ENCODE data around the gene CENPM. TPM values are rescaled to one million over a fixed set of nuclear protein-coding genes. Genes with fewer than 3 reads are reported as not detected.

The CENPM gene
- total and polyA plus RNA-seq, 9 of the 15 experiments (the other 6 are each of a cell fraction or from before 2014, with no cell fraction given), result 11.3 to 67.7 (median 32.3) TPM

DNA sequence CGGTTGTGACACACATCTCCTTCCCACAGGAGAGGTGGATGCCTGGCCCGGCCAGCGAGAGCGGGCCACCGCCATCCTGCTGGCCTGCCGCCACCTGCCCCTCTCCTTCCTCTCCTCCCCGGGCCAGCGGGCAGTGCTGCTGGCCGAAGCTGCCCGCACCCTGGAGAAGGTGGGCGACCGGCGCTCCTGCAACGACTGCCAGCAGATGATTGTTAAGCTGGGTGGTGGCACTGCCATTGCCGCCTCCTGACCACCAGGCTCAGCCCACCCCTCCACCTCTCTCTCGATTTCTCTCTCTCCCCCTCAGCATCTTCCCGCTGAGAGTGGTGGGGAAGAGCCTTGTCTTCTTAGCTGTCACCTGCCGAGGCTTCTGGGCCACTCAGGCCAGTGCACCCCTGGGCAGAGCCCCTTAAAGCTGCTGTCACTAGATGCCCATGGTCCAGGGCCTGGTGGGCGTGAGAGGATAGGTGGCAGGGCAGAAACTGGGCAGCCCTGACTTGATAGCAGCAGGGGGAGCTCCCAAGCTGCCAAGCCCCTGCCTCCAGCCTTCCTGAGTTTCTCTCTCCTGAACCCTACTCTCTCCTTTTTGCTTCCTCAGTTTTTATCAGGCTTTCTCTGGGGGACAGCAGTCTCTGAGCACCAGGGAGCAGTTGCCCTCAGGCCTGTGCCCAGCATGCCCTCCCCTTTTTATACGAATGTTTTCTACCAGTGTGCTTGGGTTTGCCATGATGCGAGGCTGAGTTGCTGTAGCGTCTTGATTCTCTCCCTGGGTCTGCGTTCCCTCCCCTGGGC lies 41.3 kb downstream of the CENPM start (continued):
- TF ChIP-seq, protein P1, sequence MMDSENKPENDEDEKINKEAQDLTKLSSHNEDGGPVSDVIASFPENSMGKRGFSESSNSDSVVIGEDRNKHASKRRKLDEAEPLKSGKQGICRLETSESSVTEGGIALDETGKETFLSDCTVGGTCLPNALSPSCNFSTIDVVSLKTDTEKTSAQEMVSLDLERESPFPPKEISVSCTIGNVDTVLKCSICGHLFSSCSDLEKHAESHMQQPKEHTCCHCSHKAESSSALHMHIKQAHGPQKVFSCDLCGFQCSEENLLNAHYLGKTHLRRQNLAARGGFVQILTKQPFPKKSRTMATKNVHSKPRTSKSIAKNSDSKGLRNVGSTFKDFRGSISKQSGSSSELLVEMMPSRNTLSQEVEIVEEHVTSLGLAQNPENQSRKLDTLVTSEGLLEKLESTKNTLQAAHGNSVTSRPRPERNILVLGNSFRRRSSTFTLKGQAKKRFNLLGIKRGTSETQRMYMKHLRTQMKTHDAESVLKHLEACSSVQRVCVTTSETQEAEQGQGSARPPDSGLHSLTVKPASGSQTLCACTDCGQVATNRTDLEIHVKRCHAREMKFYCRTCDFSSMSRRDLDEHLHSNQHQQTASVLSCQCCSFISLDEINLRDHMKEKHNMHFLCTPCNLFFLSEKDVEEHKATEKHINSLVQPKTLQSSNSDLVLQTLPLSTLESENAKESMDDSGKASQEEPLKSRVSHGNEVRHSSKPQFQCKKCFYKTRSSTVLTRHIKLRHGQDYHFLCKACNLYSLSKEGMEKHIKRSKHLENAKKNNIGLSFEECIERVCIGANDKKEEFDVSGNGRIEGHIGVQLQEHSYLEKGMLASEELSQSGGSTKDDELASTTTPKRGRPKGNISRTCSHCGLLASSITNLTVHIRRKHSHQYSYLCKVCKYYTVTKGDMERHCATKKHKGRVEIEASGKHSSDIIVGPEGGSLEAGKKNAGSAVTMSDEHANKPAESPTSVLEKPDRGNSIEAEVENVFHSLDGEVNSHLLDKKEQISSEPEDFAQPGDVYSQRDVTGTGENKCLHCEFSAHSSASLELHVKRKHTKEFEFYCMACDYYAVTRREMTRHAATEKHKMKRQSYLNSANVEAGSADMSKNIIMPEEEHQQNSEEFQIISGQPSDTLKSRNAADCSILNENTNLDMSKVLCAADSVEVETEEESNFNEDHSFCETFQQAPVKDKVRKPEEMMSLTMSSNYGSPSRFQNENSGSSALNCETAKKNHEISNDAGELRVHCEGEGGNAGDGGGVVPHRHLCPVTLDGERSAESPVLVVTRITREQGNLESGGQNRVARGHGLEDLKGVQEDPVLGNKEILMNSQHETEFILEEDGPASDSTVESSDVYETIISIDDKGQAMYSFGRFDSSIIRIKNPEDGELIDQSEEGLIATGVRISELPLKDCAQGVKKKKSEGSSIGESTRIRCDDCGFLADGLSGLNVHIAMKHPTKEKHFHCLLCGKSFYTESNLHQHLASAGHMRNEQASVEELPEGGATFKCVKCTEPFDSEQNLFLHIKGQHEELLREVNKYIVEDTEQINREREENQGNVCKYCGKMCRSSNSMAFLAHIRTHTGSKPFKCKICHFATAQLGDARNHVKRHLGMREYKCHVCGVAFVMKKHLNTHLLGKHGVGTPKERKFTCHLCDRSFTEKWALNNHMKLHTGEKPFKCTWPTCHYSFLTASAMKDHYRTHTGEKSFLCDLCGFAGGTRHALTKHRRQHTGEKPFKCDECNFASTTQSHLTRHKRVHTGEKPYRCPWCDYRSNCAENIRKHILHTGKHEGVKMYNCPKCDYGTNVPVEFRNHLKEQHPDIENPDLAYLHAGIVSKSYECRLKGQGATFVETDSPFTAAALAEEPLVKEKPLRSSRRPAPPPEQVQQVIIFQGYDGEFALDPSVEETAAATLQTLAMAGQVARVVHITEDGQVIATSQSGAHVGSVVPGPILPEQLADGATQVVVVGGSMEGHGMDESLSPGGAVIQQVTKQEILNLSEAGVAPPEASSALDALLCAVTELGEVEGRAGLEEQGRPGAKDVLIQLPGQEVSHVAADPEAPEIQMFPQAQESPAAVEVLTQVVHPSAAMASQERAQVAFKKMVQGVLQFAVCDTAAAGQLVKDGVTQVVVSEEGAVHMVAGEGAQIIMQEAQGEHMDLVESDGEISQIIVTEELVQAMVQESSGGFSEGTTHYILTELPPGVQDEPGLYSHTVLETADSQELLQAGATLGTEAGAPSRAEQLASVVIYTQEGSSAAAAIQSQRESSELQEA (IDR thresholded peaks at IDR 0.05; ENCODE audit: low read depth), result no peak
- no peak for TF ChIP-seq MBD2 (IDR thresholded peaks at IDR 0.05; ENCODE audit: borderline replicate concordance, low read depth)
- TF ChIP-seq TCF7L2 (IDR thresholded peaks at IDR 0.05; ENCODE audit: low read depth, low read length), result no peak
- no peak for TF ChIP-seq PHF20 (IDR thresholded peaks at IDR 0.05; ENCODE audit: partially characterized antibody)

Data from K562 (cell line).